C1 segment of cervical spinal cord (tissue), 14 donors: Measurements from ENCODE around the gene GNL1.

Experiments used
- DNase-seq, 14 donors: peaks; one replicate each; lab custom pipeline; 2025; lab: John Stamatoyannopoulos, UW

Gene GNL1

GRCh38 chr6:30570263-30570662 is 14.0 kb upstream of the GNL1 start:
- DNase-seq, result no peak

GRCh38 chr6:30568245-30568644 is 12.0 kb upstream of the GNL1 start:
- no peak for DNase-seq

- DNase-seq, result no peak
These were observed 9.5 kb upstream of the GNL1 start for GRCh38 chr6:30565772-30566171.

DNA sequence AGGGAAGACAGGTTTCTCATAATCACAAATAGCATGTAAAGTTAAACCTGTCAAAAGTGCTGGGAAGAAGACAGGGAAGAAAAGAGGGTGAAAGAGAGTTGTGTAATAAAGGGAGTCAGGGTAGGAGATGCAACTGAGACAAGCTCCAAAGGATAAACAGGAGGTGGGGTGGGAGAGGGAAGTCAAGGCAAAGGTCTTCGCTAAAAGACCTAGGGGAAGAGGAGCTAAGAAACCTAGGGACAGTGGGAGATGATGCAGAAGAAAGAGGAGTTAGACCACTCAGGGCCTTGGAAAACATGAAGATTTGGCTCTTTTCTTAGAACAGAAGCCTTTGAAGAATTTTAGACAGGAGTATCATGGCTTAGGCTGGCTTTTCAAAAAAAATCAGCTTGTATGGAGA is 7.8 kb upstream of the GNL1 start:
- no peak for DNase-seq

DNA sequence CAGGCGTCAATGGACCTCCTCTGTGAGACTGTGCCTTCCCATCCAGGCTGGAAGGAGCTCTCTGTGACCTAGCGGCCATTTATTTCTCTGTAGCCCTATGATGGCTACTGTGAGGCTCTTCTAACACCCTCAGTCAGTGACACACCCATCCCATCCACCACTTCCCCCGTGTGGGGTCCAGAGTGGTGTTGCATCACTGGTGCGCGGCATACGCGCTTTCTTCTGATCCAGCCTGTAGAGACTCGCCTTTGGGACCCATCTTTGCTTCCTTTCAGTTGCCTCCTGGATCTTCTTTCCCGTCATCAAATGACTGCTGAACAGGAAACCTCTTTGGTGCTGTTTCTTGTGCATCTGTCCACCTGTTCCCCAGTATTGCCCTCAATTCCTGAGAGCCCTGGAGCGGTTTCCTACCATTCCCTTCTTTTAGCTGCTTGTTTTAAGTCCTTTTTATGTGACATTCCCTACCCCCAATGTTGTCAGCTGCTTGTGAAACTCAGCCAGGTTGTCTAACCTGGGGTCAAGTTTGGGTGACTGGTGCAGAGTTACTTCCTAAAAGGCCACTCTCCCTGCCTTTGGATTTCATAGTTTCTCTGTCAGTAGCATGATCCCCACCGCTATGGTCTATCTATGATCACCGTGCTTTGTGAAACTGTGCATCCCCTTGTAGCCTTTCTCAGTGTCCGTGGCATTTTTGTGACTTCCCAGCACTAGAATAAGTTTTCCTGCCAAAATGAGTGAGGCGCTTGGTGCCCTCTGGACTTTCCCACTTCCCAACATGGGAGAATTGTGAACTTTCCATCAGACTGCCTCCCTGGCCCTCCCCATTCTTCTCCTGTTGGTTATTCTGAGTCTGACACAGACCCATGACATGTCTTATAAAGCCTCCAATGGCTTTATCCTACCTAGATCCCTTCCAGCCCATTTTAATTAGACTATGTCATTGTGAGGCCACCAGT is 6.5 kb upstream of the GNL1 start:
- no peak for DNase-seq

DNA sequence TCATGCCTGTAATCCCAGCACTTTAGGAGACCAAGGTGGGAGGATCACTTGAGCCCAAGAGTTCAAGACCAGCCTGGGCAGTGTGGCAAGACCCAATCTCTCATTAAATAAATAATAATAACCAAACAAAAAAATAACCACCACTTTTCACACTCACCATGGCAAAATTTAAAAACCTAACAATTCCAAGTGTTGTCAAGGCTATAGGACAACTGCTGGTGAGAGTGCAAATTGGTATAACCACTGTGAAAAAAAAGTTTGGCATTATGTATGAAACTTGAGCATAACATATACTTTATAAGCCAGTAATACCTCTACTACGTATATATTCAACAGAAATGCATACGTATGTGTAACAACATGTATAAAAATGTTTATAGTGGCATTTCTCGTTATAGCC is 4.6 kb upstream of the GNL1 start:
- no peak for DNase-seq

- DNase-seq, result no peak
These were observed 1.3 kb upstream of the GNL1 start for GRCh38 chr6:30557683-30557981.

GRCh38 chr6:30556906-30557682 is 805 bp upstream of the GNL1 start, which contains the start of gene PRR3:
Gene PRR3 (plus strand): TSS chr6:30557295. CDS start chr6:30557345, 50 bp downstream.
- DNase-seq, result peak; percentile 64 to 97 (median 93)

DNA sequence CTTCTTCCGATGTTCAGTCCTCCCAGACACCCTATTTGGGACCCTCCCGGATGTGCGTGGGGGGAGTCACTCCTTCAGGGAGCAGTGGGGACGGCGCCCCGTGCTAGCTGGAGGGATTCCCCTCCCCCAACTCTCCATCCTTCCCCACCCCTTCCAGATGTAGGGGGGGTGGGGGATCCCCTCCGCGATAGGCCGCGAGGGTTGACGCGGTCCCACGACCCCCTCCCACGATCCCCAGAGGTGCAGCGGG is 548 bp downstream of the GNL1 start:
- peak in 6 of 14 donors; percentile 44 to 74 (median 58) for DNase-seq

DNA sequence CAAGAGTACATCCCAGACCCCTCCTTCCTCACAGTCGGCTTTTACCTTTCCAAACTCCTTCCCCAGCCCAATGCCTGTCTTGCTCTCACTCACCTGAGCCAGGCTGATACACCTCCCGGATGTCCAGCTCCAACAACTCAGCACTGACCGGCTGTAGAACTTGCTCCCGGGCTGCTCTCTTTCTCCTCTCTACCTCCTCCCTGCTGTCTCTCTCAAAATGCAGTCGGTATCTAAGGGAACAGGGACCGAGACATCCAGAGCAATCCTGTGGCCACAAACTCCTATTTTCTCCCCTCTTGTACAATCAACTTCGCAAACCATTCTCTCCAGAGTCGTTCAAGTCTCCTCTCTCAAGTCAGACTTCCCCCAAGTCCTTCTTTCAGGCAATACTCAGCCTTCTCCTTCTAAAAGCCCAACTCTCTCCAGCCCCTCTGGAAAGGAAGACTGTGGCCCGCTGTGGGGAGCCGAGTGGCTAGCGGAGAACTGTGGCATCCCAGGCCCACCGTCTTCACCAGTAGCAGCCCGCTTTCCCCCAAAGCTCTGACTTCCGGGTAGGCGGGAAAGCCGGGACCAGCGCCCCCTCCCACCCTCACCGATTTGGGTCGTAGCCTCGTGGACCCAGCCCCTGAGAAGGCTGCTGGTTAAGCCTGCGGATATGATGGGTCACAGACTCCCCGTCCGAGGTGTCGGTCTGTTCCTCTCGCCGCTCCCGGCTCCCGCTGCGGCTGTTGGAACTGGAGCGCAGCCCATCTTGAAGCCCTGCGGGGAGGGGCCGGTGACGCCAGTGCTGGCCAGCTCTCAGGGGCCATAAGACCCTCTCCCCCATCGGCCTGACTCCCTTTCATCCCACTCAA is 1.1 kb downstream of the GNL1 start:
- peak in 9 of 14 donors; percentile 31 to 74 (median 45) for DNase-seq

- no peak for DNase-seq
These were observed 1.9 kb downstream of the GNL1 start for GRCh38 chr6:30554404-30554803.

DNA sequence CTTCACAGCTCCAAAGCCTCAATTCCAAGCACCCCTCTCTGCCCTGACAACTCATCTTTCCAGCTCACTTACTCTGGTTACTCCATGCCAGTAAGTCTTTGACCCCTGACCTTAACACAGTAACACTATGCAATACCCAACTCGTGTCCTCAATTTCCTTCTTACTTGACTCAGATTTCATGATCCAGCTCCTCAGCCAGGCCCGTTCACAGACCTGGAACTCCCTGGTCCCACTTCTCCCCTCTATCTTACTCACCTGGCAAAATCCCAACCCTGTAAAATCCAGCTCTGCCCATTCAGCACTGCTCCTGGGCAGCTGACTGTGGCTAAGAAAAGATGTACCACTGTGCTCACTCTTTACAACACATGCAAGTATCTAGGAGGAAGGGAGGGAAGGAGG is 7.9 kb downstream of the GNL1 start:
- DNase-seq, result no peak

GRCh38 chr6:30547454-30547853 is 8.8 kb downstream of the GNL1 start:
- no peak for DNase-seq

DNA sequence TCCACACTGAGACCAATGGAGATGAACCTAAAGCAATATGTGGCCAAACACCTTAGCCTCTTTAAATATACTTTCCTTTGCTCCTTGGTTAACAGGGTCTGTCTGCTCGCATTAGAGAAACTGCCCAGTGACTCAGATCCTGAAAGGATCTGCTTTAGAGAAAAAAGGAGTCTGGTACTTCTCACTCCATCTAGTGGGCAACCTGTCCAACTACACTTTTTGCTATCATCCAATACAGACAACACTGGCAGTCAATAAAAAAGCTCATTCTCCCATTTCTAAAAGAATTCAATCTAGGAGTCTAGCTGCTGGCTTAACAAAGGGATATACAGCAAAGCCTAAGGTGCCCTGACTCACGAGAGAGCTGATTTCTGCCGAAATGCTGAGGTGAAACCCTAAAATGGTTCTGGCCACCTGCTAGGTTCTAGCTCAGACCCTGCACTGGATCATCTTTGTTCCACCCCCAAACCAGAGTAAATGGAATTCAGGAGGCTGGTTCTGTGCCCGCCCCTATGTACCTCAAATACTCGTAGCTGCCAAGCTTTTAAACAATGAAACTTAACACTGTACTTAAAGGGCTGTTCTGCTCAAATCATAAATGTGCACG is 11.5 kb downstream of the GNL1 start:
- peak in 2 of 14 donors; percentile 12 to 30 for DNase-seq

DNA sequence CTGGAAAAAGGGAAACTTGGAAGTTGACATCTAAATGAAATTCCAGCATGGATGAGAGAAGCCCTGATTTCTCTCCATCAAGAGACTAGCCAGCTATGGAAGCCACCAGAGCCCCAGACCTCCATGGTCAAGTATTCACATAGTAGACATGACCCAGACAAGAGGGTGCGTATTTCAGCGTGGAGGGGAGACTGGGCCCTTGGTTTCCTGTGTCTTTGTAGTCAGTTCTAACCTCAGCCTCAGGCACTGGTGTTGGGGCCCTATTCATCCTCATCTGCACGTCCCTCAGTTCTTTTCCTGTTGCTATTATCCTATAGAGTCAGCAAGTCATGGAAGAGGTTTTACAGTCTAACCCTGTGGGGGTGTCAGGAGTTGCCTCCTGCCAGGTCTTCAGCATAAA is 12.5 kb downstream of the GNL1 start:
- DNase-seq, result no peak

DNA sequence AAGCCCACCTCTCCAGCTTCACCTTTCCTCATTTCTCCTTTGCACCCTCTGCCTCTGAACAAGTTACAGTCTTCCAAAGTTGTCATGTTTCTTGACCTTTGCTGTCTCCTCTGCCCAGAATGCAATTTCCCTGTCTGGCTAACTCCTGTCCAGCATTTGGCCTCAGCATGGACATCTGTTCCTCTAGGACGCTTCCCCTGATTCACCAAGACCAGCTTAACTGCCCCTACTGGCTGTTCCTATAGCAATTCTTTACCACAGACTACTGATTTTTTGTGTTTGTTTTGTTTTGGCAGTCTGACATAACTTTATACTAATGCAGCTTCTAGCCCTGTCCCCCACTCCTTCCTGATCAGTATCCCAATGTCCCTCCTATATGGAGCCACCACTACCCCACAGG is 13.4 kb downstream of the GNL1 start:
- no peak for DNase-seq

DNA sequence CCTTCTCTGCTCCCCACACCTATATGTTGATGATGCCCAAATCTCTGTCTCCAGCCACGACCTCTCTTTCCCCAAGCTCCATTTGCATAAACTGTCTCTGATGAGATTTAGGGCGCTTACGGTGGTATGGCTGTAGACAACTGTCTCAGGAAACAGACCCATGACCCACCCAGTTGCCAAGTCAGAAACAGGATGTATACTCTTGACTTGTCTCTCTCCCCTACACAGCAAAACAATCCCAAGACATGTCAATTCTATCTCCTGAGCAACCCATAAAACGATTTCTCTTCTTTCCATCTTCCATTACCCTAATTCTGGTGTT is 13.9 kb downstream of the GNL1 start:
- DNase-seq, result no peak

GRCh38 chr6:30541515-30542403 is 14.5 kb downstream of the GNL1 start:
- DNase-seq, result peak in 12 of 14 donors; percentile 11 to 67 (median 38)

- DNase-seq, result no peak
These were observed 18.4 kb downstream of the GNL1 start for GRCh38 chr6:30537931-30538330.

DNA sequence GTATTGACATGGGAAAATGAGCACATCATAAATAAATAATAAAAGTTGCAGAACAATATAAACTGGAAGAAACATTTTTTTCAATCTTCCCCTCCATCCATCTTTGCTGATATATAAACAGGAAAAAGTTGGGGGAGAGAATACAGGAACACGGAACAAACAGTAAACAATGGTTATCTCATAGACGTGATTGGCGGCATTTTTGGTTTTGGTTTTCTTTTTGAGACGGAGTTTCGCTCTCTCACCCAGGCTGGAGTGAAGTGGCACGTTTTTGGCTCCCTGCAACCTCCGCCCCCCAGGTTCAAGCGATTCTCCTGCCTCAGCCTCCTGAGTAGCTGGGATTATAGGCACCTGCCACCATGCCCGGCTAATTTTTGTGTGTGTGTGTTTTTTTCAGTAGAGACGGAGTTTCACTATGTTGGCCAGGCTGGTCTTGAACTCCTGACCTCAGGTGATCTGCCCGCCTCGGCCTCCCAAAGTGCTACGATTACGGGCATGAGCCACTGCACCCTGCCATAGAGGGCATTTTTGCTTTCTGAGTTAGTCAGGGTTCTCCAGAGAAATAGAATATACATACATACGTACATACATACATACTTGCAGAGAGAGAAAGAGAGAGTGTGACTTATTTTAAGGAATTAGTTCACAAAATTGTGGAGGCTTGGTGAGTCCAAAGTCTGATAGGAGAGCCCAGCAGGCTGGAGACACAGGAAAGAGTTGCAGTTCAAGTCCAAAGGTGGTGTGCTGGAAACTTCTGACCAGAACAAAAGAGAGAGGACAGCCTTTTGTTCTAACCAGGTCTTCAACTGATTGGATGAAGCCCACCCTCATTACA is 22.6 kb downstream of the GNL1 start:
- DNase-seq, result no peak
